Stimulated activated CD4-positive, alpha-beta T cell treated with anti-CD3 and anti-CD28 coated beads, Interleukin-2, amount 100 ng/mL, for 4 hours (primary cell): ENCODE results near the gene IL20RB.

Source experiments
- DNase-seq: peaks from one replicate; pipeline ENCODE4 v3.0.0-alpha.2; 2020; ENCODE audit warnings: low read depth

Gene IL20RB

DNA sequence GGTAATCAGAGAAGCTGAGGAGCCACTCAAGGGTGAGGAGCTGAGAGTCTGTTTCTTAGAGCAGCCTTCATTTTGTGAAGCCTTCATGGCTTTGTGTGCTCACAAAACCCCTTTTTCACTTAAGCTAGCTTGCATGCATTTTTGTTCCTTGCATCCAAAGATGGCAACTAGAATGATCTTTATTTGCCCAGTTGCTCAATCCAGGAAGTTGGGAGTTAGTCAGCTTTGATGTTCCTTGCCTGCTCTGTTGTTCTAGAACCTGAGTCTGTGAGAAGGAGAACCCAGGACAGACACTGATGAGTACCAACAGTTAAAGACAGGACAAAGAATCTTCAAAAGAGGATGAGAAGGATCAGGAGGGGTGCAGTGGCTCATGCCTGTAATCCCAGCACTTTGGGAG is 81.8 kb downstream of the IL20RB start:
- no peak for DNase-seq

- DNase-seq, result no peak
Observed at GRCh38 chr3:137041251-137041650, 83.5 kb downstream of the IL20RB start.

DNA sequence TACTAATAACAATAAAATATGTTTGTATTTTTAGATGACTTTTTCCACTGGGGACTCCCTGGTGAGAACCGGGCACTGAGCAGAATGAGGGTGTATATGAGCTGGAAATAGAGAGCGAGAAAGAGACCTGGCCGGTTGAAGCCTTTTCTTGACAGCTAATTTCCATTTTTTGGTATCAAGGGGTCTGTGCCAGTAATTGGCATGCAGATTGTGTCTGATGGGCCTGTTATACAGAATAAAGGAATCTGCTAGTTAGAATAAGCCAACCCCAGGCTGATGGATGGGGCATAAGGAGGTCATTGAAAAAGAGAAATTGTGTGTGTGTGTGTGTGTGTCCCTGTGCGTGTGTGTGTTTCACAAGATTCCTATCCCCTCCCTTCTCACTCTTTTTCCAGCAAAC is 83.9 kb downstream of the IL20RB start:
- no peak for DNase-seq

- no peak for DNase-seq
Observed at GRCh38 chr3:137046747-137047146, 89.0 kb downstream of the IL20RB start.

DNA sequence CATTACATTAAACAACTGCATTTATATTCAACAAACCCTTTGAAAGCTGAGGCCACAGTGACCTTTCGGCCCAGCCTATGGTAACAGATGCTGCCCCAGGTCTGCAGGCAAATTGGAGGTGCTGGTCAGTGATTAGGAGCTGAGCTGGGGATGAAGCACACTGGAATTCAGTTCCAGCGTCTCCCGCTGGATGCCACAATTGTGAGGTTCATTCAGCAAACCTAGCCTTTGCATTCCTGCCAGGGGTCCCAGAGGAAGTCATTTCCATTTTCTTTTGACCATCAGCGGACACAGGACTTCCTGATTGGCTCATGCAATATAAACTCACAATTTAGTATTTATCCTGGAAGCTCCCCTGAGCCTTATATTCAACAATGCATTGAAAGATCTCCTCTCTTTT is 89.5 kb downstream of the IL20RB start:
- no peak for DNase-seq

GRCh38 chr3:137050281-137050680 is 92.5 kb downstream of the IL20RB start:
- DNase-seq, result no peak

GRCh38 chr3:137052298-137052697 is 94.5 kb downstream of the IL20RB start:
- no peak for DNase-seq
